Retina (tissue), 1 donor: ENCODE results near the gene SFXN5.
A peak's percentile ranks its signal among the peaks of the same experiment; 100 is the strongest.
"Not testable (repeated sequence)": the region's sequence is repeated elsewhere in the genome, so short reads cannot be mapped to it uniquely, and the experiment has no call there.

ENCODE experiments used
- DNase-seq: peaks from one replicate; pipeline ENCODE4 v3.0.0-alpha.2; 2016

SFXN5 gene

DNA sequence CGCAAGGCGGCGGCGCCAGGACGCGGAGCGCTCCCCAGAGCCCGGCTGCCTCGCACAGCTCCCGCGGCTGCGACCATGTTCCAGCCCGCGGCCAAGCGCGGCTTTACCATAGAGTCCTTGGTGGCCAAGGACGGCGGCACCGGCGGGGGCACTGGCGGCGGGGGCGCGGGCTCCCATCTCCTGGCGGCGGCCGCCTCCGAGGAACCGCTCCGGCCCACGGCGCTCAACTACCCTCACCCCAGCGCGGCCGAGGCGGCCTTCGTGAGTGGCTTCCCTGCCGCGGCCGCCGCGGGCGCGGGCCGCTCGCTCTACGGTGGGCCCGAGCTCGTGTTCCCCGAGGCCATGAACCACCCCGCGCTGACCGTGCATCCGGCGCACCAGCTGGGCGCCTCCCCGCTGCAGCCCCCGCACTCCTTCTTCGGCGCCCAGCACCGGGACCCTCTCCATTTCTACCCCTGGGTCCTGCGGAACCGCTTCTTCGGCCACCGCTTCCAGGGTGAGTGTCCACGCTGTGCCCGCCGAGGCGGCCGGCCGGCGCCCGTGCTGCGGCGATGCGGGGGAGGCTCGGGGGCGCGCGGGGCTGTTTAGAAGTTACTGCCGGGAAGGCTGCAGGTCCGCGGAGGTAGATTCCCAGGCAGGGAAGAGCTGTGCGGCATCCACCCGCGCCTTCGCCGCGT lies 153.5 kb downstream of the SFXN5 start:
- peak; percentile 82 for DNase-seq

DNA sequence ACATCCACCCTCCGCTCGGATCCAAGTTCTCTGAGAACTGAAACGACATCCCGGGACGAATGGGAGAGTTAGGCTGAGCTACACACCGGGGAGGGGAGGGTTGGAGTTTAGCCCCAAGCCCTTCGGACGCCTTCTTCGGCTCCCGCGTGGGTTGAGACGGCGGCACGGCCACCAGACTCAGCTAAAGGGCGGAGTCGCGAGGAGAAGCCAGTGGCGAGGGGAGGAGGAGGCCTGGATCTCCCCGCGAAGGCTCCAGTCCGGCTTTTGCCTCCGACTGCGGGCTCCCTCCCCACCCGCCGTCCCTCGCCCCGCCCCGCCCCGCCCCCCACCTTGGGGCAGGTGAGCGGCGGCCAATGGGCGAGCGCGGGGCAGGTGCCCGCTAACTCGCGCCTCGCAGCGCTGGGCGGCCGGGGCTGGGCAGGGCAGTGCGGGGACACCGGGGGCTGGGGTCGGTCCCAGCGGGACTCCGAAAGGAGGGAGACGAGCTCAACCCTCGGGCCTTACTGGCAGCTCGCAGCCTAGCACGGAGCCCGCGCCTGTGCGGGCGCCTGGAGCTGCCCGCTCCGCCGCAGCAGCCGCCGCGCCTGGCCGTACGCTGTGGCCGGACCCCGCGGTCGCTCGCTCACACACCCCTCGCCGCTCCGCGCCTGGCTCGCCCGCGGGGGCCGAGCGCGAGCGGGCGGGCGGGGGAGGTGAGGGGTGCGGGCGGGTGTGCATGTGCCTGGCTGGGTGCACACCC lies 154.2 kb downstream of the SFXN5 start, which contains the start of gene EMX1:
EMX1 (plus strand) TSS at position 382 of the 739 bp plus-strand sequence; CDS start at position 716, 334 bp downstream.
- DNase-seq = peak; percentile 70

DNA sequence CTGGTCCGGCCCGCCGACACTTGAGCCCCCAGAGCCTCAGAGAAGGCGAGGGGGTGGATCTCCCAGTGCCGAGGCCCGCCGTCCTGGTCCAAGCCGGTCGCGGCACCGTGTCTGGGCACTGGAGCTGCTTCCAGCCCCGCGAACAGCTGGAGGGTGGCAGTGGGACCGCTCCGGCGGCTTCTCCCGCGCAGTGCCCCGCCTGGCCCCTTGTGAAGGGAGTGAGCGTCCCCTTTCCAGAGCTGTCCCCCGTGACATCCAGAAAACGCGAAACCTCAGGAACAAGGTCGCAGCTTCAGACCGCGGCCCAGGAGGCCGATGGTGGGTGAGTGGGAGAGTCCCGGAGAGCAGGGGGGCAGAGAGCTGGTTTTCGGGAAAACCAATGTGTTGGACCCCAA lies 154.8 kb downstream of the SFXN5 start:
- no peak for DNase-seq

GRCh38 chr2:72915907-72916742 lies 155.4 kb downstream of the SFXN5 start:
- peak; percentile 81 for DNase-seq

DNA sequence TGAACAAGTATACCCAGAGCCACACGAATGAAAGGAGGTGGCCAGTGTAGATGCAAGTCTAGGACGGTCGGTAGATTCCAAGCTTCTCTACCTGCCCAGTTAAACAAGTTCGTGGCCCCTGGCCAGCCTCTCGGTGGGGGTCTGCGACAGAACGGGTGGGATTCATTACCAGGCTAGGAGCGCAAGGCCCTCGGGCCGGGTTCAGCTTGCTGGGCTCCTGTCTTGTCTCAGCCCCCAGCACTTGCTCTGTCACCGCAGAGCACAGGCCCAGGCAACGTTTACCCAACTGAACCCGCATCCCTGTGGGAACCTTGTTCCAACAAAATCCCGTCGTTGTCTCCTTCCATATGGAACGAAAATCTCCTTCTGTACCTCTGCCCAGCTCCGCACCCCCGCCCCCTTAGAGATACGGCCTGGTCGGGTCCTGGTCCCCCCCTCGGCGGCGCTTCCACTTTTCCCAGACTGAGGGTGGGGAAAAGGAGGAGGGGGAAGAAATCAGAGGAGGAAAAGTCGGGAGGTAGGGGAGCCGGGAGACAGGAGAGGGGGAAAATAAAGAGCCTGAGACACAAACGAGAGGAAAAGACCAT lies 156.1 kb downstream of the SFXN5 start:
- peak; percentile 60 for DNase-seq

GRCh38 chr2:72914589-72915319 lies 156.8 kb downstream of the SFXN5 start:
- no peak for DNase-seq

DNA sequence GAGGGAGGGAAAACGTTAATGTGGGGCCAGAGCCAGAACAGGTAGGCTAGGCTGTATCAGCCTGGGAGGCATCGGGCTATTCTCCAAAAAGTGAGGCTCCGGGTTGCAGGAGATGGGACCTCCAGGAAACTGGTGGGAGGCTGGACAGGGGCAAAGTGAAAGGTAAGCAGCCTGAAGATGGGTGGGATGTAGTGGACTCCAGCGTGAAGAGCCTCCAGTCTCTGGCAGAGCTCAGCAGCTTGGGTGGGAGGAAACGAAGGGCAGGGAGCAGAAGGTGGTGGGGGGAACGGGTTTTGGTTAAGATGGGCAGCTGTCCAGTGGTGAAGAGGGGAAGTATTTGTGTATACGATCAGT lies 157.3 kb downstream of the SFXN5 start:
- DNase-seq = no peak

GRCh38 chr2:72913486-72914205 lies 157.9 kb downstream of the SFXN5 start:
- DNase-seq = no peak

GRCh38 chr2:72911256-72911655 lies 160.3 kb downstream of the SFXN5 start:
- no peak for DNase-seq

GRCh38 chr2:72908741-72909140 lies 162.8 kb downstream of the SFXN5 start:
- no peak for DNase-seq

GRCh38 chr2:72907369-72907768 lies 164.1 kb downstream of the SFXN5 start:
- DNase-seq = not testable (repeated sequence)

- DNase-seq = no peak
These were observed 170.1 kb downstream of the SFXN5 start for GRCh38 chr2:72901426-72901825.

GRCh38 chr2:72900191-72900825 lies 171.2 kb downstream of the SFXN5 start:
- DNase-seq = no peak

GRCh38 chr2:72898585-72898906 lies 173.0 kb downstream of the SFXN5 start:
- DNase-seq = no peak

DNA sequence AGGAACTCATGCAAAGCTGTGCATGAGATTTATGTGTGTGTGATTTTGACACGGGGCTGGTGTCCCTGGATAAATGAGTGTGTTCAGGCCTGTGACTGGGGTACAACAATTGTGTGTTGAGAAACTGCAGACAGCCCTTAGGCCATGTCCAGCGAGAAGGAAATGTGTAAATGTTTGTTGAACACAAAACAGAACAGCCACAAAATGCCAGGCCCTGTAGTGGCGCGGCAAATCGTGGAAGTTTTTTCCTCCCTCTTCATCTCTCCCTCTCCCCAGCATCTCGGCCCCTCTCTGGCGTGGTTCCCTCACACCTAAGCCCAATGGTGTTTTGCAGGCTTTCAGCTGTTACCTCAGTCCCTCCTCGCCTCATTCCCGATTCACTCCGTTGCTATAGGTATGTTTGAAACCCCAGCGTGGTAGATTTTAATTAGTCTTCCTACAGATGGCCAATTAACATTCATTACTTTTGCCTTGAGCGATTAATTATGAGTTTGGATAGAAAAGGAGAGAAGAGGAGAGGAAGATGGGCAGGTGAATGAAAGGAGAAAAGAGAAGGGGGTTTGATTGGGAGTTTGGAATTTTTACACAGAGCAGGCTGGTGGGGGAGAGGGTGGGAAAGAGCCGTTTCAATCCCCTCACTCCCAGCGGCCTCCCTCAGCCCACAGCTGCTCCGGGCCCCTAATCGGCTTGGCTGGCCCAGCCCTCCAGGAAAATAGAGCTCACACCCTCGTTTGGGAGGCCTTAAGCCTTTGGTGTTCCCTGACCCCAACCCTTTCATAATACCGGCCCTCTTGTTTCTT lies 173.5 kb downstream of the SFXN5 start:
- no peak for DNase-seq

- no peak for DNase-seq
These were observed 175.1 kb downstream of the SFXN5 start for GRCh38 chr2:72896446-72896845.

DNA sequence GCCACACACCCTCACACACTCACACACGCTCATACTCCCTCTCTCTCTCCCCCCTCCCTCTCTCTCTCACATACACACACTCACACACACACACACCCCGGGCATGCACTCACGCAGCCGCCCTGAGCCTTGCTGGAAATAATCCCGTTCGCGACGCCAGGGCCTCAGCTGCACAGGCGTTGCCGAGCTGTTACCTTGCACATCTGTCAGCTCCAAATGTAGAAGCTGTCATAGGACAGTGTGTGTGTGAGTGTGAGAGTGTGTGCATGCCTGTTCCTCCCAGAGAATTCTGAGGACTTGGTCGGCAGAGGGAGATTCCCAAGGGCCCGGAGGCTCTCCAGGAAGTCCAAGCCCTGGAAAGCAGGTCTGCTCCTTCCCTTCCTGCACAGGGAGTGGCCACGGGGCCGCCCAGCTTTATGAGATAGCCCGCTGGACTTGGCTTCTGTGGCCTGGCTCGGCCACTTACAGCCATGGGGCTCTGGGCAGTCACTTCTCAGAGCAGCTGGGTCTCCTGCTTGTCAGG lies 175.7 kb downstream of the SFXN5 start:
- DNase-seq = peak; percentile 65

- no peak for DNase-seq
These were observed 176.4 kb downstream of the SFXN5 start for GRCh38 chr2:72895154-72895553.

DNA sequence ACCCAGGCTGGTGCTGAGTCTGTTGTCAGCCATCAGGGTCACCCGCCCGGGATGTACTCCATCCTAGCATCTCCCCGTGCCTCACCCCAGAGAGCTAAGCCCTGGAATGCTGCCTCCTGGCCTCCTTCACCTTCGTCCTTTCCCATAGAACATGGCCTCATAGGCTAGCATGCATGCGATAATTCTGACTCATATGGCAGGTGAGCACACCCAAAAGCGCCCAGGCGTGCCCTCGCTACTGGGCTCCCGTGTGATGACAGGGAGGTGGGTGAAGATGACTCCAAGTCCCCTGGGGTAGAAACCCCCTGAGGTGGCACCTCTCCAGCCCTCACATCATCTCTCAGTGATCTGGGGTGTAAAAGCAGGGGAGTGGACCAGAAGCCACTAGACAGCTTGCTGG lies 177.0 kb downstream of the SFXN5 start:
- no peak for DNase-seq

DNA sequence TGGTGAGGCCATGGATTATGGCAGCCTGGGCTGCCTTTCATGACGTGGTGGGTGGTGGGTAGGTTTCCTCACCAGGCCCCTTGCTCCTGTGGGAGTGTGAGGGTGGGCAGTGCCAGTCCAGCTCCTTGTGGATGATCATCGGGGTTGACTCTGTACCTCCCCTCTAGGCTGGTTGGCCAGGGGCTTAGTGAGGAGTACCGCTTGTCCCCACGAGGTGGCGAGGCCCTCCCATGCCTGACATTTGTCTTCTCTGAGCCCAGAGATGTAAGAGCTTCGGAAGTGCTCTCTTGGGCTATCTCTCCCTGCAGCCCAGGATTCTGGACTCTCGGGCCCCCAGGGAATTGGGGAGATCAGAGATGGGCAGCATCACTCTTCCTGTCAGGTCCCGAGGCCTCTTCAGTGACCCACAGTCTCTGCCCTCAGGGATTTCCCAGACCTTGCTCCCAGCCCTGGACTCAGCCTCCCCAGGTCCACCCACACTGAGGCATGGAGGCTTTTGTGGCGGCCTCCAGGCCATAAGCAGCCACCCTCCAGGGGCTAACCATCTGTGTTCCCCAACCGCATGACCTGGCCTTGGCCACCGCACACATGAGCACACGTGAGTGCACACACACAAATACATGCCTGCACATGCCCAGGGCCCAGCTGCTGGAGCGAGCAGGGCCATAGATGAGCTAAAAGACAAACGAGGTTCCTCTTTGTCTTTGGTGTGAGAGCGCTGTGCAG lies 177.8 kb downstream of the SFXN5 start:
- peak; percentile 80 for DNase-seq
